Measurements from ENCODE around the gene EDIL3.
A peak's percentile ranks its signal among the peaks of the same experiment; 100 is the strongest.
"Not testable (repeated sequence)": the region's sequence is repeated elsewhere in the genome, so short reads cannot be mapped to it uniquely, and the experiment has no call there.

Gene EDIL3

DNA sequence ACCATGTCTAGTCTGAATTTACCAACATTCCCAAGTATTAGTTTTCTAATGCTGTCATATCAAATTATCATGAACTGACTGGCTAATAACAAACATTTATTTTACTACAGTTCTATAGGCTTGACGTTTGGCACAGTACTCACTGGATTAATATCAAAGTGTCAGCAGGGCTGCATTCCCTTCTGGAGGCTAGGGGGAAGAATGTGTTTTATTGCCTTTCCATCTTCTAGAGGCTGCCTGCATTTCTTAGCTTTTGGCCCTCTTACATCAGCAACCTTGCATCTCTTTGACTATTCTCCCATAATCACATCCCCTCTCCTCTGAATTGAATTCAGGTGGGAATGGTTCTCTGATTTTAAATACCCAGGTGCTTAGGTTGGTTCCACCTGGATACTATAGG is 84.7 kb downstream of the EDIL3 start:
- no peak for DNase-seq (ENCODE audit: low read depth in 2 of 2)

GRCh38 chr5:84298628-84299027 is 86.1 kb downstream of the EDIL3 start:
- no peak for DNase-seq (ENCODE audit: low read depth in 2 of 2)

- not testable (repeated sequence) for DNase-seq (ENCODE audit: low read depth in 2 of 2)
These were observed 87.0 kb downstream of the EDIL3 start for GRCh38 chr5:84297641-84298040.

- no peak for DNase-seq (ENCODE audit: low read depth in 2 of 2)
These were observed 91.7 kb downstream of the EDIL3 start for GRCh38 chr5:84292788-84293653.

DNA sequence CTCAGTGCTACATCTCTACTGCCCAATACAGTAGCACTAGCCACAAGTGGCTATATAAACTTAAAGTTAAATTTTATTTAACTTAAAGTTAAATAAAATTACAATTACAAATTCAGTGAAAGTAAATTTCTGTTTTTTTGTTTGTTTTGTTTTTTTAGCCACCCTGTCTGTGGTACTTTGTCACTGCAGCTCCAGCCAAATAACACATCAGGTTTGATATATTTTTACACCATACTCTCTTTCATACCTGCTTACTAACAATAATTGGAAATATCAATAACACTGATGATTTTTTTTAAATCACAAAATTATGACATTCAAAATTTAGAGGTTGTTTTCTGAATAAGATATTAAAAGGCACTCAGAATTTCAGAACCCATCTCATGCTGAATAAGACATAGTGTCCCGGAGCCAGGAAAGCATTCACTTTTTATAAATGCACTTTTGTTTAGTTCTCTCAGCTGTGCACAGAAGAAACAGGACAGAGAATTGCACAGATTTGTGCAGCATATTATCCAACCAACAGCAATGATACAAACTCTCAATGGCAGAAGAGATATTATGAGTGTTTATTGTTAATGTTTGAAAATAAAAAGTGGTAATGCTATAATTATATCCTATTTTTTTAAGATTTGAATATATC is 92.6 kb downstream of the EDIL3 start:
- no peak for DNase-seq (ENCODE audit: low read depth in 2 of 2)

- DNase-seq (ENCODE audit: low read depth in 2 of 2): no peak
These were observed 94.0 kb downstream of the EDIL3 start for GRCh38 chr5:84290673-84291072.

GRCh38 chr5:84290161-84290560 is 94.5 kb downstream of the EDIL3 start:
- DNase-seq (ENCODE audit: low read depth in 2 of 2): no peak

DNA sequence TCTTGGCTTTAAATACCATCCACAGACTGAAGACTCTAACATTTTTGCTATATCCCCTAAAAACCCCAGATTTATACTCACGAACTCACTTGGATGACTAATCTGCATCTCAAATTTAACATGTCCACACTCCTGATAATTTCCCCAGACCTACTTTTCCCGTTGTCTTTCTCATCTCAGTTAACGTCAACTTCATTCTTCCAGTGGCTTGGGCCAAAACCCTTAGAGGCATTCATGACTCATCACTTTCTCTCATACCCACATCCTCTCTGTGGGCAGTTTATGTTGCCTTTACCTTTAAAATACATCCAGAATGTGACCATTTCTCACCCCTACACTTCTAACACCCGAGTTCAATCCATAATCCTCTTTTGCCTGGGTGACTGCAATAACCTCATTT is 96.7 kb downstream of the EDIL3 start:
- peak in 1 of 2 experiments; percentile 53 for DNase-seq (ENCODE audit: low read depth in 2 of 2)

- no peak for DNase-seq (ENCODE audit: low read depth in 2 of 2)
These were observed 98.0 kb downstream of the EDIL3 start for GRCh38 chr5:84286662-84287061.

GRCh38 chr5:84285641-84286637 is 98.7 kb downstream of the EDIL3 start:
- no peak for DNase-seq (ENCODE audit: low read depth in 2 of 2)

DNA sequence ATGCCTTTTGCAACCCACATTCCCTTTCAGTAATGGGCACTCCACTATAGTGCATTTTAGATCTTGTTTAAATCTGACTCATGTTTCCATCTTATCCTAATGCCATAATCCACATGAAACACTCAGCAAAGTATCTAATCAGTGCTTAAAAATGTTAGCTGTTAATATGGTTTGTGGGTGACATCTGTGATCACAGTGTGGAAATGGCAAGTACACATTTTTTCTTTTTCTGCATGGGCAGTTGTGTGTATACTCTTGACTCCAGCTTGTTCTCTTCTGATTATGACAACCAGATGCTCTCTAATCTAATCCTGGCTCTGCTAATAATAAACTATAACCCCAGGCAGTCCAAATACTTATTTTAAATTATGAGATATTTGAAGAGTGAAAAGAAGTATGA is 103.3 kb downstream of the EDIL3 start:
- DNase-seq (ENCODE audit: low read depth in 2 of 2): no peak

- DNase-seq (ENCODE audit: low read depth in 2 of 2): no peak
These were observed 105.4 kb downstream of the EDIL3 start for GRCh38 chr5:84279234-84279633.

DNA sequence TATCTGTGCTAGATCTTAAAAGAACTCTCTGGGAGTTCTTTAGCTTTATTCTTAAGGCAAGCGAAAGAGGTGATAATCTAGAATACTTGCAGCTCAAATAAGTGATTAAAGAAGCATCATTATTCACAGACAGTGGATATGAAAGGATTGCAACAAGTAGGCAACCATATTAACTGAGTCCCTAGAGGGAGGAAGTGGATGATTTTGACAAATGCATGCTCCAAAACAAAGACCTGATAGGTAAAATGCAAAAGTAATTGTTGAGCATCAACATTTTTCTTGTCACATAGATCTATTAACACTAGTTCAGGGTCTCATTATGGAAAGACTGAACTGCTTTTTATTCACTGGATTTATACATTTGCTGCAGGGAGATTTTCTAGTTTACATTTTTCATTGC is 109.1 kb downstream of the EDIL3 start:
- DNase-seq (ENCODE audit: low read depth in 2 of 2): no peak

GRCh38 chr5:84274585-84275468 is 109.9 kb downstream of the EDIL3 start:
- no peak for DNase-seq (ENCODE audit: low read depth in 2 of 2)

- no peak for DNase-seq (ENCODE audit: low read depth in 2 of 2)
These were observed 111.2 kb downstream of the EDIL3 start for GRCh38 chr5:84273517-84273883.

- DNase-seq (ENCODE audit: low read depth in 2 of 2): no peak
These were observed 111.7 kb downstream of the EDIL3 start for GRCh38 chr5:84272771-84273516.

DNA sequence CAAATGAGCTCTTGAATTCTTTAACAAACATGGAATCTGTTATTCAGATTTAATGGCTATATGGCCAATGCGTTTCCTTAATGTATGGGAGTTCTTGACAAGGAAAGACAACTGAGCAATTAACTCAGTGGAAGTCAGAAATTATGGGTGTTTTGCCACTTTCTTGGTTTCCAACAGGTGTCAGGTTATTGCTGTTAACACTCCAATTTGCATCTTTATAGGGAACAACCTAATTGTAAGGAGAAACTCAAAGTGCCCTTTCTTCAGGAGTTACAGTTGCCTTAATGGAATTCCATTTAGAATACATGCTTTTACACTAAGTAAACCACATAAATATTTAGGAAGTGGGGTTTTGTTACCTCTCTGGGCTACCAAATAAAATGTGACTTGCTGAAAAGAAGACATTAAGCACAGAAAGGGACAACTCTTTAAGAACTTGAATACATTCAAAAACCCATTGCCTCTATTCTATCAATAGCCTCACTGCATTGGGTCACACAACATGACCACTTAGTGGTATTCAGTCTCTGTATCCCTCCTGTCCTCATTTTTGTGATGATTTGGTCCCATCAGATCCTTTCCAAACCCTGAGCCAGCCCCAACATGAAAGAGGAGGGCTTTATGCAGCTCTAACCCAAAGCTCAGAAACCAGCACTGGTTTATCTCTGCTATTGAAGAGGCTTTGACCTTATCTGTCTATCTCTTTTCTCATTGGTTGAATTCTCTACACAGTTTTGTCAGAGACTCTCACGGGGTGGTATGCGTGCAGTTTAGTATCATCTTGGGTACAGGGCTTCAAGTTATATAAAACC is 118.7 kb downstream of the EDIL3 start:
- DNase-seq (ENCODE audit: low read depth in 2 of 2): no peak

DNA sequence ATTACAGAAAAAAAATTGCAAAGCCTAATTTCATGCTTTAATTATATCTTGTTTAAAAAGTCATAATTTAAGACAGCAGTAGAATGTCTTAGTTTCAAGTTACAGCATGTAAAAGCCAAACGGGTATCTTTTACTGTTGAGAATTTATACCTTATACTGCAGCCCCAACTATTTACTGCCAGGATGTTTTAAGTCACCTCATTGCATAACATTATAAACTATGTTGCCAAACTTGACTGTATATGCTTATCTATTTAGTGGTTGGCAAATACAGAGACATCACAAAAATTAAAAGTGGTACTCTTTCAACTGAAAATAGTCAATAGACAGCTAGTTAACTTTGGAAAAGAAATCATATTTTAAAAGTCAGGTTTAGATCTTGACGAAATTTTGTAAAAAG is 119.5 kb downstream of the EDIL3 start:
- DNase-seq (ENCODE audit: low read depth in 2 of 2): no peak

GRCh38 chr5:84260939-84261338 is 123.7 kb downstream of the EDIL3 start:
- DNase-seq (ENCODE audit: low read depth in 2 of 2): no peak

GRCh38 chr5:84260140-84260539 is 124.5 kb downstream of the EDIL3 start:
- no peak for DNase-seq (ENCODE audit: low read depth in 2 of 2)
